GM18505 (cell line): ENCODE measurements around the gene BATF3.
"Not testable (repeated sequence)": the region's sequence is repeated elsewhere in the genome, so short reads cannot be mapped to it uniquely, and the experiment has no call there.

ENCODE experiments used
- ATAC-seq: cut with Tn5 transposase; IDR thresholded peaks from one replicate; pipeline ENCODE4 v1.9.1; 2021; ENCODE audit not compliant: unreplicated experiment
- POLR2A ChIP-seq: IDR thresholded peaks from 4 replicates; pipeline ENCODE4 v1.6.1; 2011; ENCODE audit warnings: borderline replicate concordance; ENCODE audit not compliant: insufficient read depth, insufficient read length; ENCODE audit errors: extremely low read depth

BATF3 gene

DNA sequence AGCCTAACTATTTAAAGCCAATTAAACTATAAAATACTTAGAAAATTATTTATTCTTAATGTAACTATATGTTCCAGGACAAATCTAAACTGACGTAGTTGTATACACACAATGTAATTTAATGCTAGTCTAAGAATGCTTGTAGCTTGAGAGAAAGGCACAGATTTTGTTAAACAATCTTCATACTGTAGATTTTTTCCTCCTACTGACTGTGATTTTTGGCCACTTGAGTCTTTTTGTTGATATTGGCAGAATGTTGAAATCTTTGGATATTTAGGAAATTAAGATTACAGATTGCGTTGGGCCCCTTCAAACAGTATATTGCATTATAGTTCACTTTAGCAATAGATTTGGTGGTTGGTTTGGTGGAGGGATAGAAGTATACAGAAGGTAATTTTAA, 50.6 kb downstream of the BATF3 start:
- ATAC-seq = no peak
- TF ChIP-seq POLR2A = no peak

DNA sequence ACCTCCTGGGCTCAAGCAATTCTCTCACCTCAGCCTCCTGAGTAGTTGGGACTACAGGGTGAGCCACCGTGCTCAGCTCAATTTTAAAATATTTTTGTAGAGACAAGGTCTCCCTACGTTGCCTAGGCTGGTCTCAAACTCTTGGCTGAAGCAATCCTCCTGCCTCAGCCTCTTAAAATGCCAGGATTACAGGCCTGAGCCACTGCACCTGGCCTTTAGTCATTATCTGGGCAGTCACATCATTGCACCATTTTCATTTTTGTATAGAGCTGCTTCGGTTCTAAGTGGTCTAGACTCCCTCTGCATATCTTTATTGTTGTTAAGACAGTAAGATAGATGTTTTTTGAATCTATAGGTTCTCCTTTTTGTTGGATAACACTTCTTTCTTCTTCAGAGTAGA, 51.2 kb downstream of the BATF3 start:
- no peak for ATAC-seq
- no peak for TF ChIP-seq POLR2A

DNA sequence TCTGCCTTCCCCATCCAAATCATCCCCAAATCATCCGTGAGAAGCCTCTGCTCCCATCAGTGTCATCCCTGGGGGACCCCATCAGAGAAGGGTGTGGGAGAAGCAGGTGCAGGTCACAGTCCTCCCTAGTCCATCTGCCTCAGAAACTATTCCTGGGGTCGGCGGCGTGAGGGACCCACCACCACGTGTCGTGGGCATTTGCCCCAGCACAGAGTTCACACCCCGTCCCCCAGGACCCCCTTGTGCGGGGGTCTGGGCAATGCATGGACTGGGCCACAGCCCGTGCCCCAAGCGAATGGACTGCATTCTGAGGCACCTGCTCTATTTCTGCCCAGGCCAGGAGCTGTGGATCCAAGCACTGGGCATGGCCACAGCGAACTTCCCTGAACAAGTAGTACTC, 52.6 kb downstream of the BATF3 start:
- ATAC-seq = no peak
- TF ChIP-seq POLR2A = no peak

DNA sequence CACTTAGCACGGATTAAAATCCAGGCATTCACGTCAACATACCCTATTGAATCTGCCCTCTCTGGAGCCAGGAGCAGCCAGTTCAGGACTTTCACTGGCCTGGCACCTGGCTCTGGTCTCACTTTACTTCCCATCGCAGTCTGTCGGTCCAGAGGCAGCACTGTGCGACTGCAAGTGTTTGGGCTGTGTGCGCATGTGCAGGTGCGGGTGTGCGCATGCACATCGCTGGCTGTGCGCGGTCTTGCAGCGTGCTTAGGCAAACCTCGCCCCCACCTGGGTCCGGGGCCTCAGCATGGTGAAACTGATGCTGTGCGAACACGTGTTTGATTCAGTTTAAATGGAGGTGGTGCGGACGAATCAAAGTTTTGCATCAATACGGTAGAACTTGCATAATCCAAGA, 53.1 kb downstream of the BATF3 start:
- no peak for ATAC-seq
- no peak for TF ChIP-seq POLR2A

DNA sequence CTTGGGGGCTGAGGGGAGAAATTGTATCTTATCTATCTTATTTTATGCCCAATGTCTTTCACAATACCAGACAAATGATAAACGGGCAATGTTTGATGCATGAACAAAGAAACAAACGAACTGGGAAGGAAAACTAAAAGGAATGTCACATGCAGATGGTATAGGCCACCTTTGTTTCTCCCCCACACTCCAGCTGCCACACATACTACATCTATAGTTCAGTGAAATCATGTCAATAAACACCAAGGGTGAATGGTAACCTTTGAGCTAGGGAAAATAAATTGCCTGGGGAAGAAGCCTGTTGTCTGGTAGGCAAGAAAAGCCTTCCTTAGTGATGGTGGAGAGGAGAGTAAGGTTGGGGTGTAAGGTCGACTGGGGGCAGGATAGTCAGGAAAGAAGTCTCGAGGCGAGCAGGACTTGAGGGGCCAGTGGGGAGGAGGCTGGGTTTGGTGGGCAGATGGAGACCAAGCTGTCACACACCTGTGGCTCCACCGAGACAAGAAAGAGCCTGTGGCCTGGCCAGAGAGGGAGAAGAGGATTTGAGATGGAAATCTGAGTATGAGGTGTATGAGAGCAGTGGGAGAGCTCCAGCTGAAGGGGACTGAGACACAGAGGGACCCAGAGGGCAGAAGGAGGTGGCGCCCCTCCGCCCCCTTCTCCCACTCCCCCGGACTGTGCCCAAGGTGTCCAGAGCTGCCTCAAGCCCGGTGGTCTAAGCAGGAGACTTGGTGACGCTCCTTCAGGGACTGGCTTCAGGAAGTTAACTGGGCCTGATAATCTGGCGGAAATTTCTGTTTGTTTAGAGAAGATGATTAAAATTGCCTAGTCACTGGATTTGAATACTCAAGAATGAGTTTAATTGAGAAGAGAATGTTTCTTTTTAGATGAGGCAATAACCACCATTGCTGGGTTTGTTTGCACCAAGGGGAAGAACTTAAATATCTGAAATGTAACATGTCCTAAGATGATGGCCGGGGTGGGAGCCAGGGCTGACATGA, 53.8 kb downstream of the BATF3 start:
- TF ChIP-seq POLR2A = no peak
- ATAC-seq = no peak

DNA sequence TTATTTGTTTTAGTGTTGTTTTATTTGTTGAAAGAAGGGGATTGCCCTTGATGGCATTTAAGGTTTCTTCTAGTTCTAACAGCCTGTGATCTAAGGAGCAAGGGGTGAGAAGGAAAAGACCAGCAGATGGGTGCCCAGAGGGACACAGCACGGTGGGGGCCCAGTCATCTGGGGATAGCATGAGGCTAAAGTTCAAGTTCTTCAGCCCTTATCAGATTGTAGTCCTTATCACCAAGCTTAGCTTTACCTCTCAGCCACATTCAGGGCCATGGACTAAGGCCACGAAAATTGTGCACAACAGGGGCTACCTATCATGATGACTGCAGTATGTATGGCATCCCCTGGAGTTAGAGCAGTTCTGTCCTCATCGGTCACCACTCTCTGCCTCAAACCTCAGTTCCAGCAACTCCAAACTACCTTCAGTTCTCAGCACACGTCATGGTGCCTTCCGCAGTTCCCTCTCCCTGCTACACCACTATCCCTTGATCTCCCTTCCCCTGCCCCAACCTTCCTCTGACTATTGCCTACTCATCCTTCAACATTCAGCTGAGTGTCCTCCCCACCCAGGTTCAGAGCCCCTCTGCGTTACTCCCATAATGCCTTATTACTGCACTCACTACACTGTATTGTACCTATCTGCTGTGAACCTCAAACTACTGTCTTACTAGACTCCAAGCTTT, 54.6 kb downstream of the BATF3 start:
- no peak for ATAC-seq
- TF ChIP-seq POLR2A = no peak

DNA sequence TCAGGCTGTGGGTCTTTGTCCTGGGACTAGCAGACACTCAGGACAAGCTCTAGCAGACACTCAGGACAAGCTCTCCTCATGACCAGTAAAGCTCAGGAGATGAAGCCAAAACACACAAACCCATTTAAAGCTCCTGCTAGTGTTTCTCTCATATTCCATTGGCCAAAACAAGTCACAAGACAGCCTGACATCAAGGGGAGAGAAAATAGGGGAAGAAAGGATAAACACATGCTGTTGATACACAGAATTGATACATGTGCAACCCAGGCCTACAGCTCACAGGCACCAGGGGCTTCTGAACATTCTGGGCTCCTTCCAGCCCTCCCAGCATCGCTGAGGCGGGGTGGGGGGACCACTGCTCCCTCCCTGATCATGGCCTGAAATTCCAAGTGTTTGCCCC, 55.8 kb downstream of the BATF3 start:
- no peak for TF ChIP-seq POLR2A
- ATAC-seq = no peak

DNA sequence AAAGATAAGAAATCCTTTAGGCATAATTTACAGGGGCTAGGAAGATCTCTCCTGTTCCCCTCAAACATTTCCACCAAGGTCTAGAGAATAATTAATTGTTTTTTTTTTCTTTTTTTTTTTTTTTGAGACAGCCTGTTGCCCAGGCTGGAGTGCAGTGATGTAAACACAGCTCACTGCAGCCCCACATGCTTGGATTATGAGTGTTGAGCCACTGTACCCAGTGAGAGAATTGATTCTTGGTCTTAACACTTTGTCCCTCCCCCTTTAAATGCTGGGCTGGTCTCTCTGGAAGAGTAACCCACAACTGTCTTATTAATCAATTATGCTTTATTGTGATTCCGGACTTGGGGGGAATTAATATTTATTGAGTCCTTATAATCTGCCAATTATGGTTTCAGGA, 57.7 kb downstream of the BATF3 start:
- no peak for TF ChIP-seq POLR2A
- no peak for ATAC-seq

DNA sequence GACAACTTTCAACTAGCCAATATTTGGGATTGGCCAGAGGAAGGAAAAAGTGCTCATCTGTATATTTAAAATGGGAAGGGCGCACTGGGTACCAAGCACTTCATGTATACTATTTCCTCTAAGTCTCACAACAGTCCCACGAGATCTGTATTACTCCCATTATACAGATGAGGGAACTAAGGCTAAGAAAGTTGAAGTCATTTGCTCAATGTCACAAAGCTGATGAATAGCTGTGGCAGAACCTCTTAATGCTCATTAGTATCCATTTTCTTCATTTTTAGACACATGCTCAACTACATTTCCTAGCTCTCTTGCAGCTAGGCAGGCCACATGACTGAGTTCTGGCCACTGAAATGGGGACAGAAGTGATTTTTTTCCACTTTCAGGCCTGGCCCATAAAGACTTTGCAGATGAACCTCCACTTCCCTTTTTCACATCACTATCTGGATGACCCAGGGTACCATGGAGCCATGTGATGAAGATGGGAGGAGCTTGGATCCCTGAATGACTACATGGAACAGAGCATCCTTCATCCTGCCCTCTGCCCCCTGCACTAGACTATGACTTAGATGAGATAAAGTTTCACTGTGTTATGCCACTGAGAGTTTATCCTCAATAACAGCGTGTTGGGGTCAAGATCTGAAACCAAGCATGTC, 59.3 kb downstream of the BATF3 start:
- TF ChIP-seq POLR2A = no peak
- ATAC-seq = no peak

DNA sequence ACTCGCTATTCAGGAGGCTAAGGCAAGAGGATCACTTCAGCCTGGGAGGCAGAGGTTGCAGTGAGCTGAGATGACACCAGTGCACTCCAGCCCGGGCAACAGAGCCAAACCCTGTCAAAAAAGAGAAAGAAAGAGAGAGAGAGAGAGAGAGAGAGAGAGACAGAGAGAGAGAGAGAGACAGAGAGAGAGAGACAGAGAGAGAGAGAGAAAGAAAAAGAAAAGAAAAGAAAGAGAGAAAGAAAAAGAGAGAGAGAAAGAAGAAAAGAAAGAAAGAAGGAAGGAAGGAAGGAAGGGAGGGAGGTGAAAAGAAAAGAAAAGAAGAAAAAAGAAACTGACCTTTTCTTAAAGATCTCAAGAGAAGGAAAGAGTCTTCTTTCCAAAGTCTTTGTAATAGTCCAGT, 60.1 kb downstream of the BATF3 start:
- not testable (repeated sequence) for ATAC-seq

DNA sequence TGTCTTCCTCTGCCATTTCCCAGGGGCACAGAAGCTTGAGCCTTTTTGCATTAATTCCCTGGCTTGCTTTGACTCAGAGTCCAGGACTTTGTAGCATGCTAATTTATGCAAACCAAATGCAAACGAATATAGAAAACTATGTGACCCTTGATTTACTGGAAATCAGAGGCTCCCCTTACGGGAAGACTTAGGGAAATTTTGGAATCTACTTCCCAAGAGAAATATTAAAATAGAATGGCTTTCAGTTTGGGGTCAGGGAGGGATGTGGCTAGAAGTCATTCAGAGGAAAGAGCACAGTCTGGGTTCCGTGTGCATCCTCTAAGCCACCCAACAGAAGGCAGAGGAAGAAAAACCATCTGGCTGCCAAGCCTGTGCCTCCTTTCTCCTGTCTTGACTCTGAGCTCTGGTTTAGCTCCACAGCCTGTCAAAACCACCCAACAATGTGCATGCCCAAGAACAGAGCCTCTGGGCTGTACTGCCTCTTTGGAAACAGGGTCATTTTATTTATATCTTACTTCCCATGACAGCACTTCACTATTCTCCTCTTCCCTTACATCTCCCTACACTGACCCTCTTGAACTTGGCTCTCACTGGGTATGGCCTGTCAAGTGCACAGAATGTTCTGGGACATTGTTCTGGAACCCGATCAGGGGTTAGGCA, 61.0 kb downstream of the BATF3 start:
- no peak for ATAC-seq
- no peak for TF ChIP-seq POLR2A

DNA sequence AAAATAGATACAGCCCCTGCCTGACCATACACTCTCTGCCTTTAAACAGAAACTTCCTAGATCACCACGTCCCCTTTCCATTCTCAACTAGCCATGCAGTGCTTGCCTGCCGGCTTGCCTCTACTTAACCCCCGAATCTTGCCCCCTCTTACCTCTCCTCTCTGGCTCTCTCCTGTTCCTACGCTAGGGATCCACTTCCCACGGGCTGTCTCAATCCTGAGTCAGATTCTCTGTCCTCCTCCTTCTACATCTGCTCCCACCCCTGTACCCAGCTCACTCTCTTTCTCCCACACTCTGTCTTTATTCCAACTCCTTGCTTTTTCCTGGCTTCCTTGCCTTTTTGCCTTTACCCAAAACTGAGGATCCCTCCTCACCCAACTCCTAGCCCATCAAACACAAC, 61.7 kb downstream of the BATF3 start:
- ATAC-seq = no peak
- TF ChIP-seq POLR2A = no peak
